H1 (cell line): ENCODE measurements around the gene ZNF23. TPM values are rescaled to one million over a fixed set of nuclear protein-coding genes. Genes with fewer than 3 reads are reported as not detected.

ENCODE experiments used
- CTCF ChIA-PET: fragments of 300-600 bp; sonication (Branson Sonifier 250); formaldehyde crosslinking; loops from one replicate; lab custom pipeline; 2021; ENCODE audit not compliant: partially characterized antibody; lab: Charles Lee
- POLR2A ChIA-PET: fragments of 300-600 bp; sonication (Branson Sonifier 250); formaldehyde crosslinking; loops from one replicate; lab custom pipeline; 2021; ENCODE audit warnings: inconsistent platforms; ENCODE audit not compliant: partially characterized antibody; lab: Charles Lee
- DNase-seq, 2 experiments: peaks; one replicate each; pipeline versions ENCODE4 v3.0.0 to v3.0.0-alpha.2; 2010 to 2022; ENCODE audit warnings: low spot score in 2 of 2, low read depth in 1 of 2, mixed read lengths in 1 of 2
- FAIRE-seq: peaks from 2 replicates; lab custom pipeline; 2011; peaks lifted over from hg19 to GRCh38; lab: Jason Lieb, UNC
- H2AFZ ChIP-seq: 2 replicates; pipeline ENCODE4 v1.8.1; 2012; ENCODE audit warnings: low read length, inconsistent platforms
- H2AK5ac ChIP-seq: 2 replicates; pipeline ENCODE4 v1.6.1; 2013; ENCODE audit warnings: low read depth, low read length
- H2BK120ac ChIP-seq: replicated peaks from 2 replicates; pipeline ENCODE3; 2013; ENCODE audit warnings: low read depth, low read length, inconsistent platforms
- H2BK12ac ChIP-seq: 2 replicates; pipeline ENCODE4 v1.6.1; 2013; ENCODE audit warnings: low read depth, low read length
- H2BK15ac ChIP-seq: 2 replicates; pipeline ENCODE4 v1.6.1; 2013; ENCODE audit warnings: low read length
- H2BK20ac ChIP-seq: 2 replicates; pipeline ENCODE4 v1.6.1; 2013; ENCODE audit warnings: low read length
- H2BK5ac ChIP-seq: 2 replicates; pipeline ENCODE4 v1.6.1; 2013; ENCODE audit warnings: low read depth, low read length
- H3K14ac ChIP-seq: 2 replicates; pipeline ENCODE4 v1.6.1; 2013; ENCODE audit warnings: inconsistent platforms; ENCODE audit not compliant: insufficient read length
- H3K18ac ChIP-seq: 2 replicates; pipeline ENCODE4 v1.6.1; 2013; ENCODE audit warnings: low read length; ENCODE audit errors: extremely low read depth
- H3K23ac ChIP-seq: 2 replicates; pipeline ENCODE4 v1.6.1; 2013; ENCODE audit warnings: inconsistent platforms; ENCODE audit not compliant: insufficient read length
- H3K23me2 ChIP-seq: 2 replicates; pipeline ENCODE4 v1.6.1; 2013; ENCODE audit warnings: low read depth, low read length
- H3K27ac ChIP-seq: 2 replicates; pipeline ENCODE4 v1.6.1; 2011; ENCODE audit warnings: low read depth, low read length, inconsistent platforms
- H3K27me3 ChIP-seq, 4 experiments: replicated peaks in 1 of 4; 1 replicate in 1 of 4; 2 replicates in 3 of 4; pipeline versions ENCODE4 v1.6.1 to v1.8.1; 2011 to 2013; ENCODE audit warnings: low read length in 3 of 4, mild to moderate bottlenecking in 3 of 4, inconsistent platforms in 2 of 4, mixed read lengths in 2 of 4, moderate library complexity in 1 of 4; ENCODE audit not compliant: control insufficient read depth in 3 of 4, insufficient read depth in 3 of 4; ENCODE audit errors: extremely low read depth in 1 of 4
- H3K36me3 ChIP-seq, 4 experiments: 2 replicates each; pipeline versions ENCODE4 v1.6.1 to v1.8.1; 2011 to 2013; ENCODE audit warnings: mild to moderate bottlenecking in 4 of 4, low read length in 3 of 4, moderate library complexity in 2 of 4, control low read depth in 1 of 4, inconsistent platforms in 1 of 4; ENCODE audit not compliant: insufficient read depth in 4 of 4, control insufficient read depth in 2 of 4
- H3K4ac ChIP-seq: replicated peaks from 2 replicates; pipeline ENCODE3; 2013; ENCODE audit warnings: low read length, low read depth, mixed read lengths, inconsistent platforms; ENCODE audit not compliant: insufficient read length
- H3K4me1 ChIP-seq, 4 experiments: replicated peaks in 1 of 4; 1 replicate in 1 of 4; 2 replicates in 3 of 4; pipeline versions ENCODE4 v1.6.1 to v1.8.1; 2011 to 2013; ENCODE audit warnings: low read length in 3 of 4, inconsistent platforms in 2 of 4, mixed read lengths in 1 of 4; ENCODE audit not compliant: insufficient read depth in 4 of 4, control insufficient read depth in 3 of 4
- H3K4me2 ChIP-seq, 2 experiments: 2 replicates each; pipeline versions ENCODE4 v1.6.1 to v1.8.1; 2011 to 2013; ENCODE audit warnings: low read depth in 2 of 2, low read length in 2 of 2, control low read depth in 1 of 2, inconsistent platforms in 1 of 2, mild to moderate bottlenecking in 1 of 2; ENCODE audit not compliant: insufficient read depth in 1 of 2
- H3K4me3 ChIP-seq, 4 experiments: fragments of 200-600, 300-600 bp in 1 of 4; sonication (generic), shearing (Covaris generic), sonication (Bioruptor Twin) in 1 of 4; 2 replicates each; pipeline versions ENCODE4 v1.5.1 to v1.8.1; 2011 to 2016; ENCODE audit warnings: low read length in 4 of 4, low read depth in 3 of 4, control low read depth in 2 of 4, inconsistent platforms in 2 of 4, mild to moderate bottlenecking in 2 of 4, mixed read lengths in 1 of 4, moderate library complexity in 1 of 4; ENCODE audit not compliant: insufficient read depth in 2 of 4; ENCODE audit errors: extremely low read depth in 1 of 4
- H3K56ac ChIP-seq: replicated peaks from 2 replicates; pipeline ENCODE3; 2013; ENCODE audit warnings: low read depth, mild to moderate bottlenecking, mixed read lengths, low read length, inconsistent platforms; ENCODE audit not compliant: insufficient read length
- H3K79me1 ChIP-seq: 2 replicates; pipeline ENCODE4 v1.6.1; 2013; ENCODE audit warnings: low read depth, low read length, control low read depth
- H3K79me2 ChIP-seq, 2 experiments: 2 replicates each; pipeline versions ENCODE4 v1.6.1 to v1.8.1; 2012 to 2013; ENCODE audit warnings: low read length in 2 of 2, mild to moderate bottlenecking in 2 of 2, inconsistent platforms in 1 of 2; ENCODE audit not compliant: insufficient read depth in 2 of 2, control insufficient read depth in 1 of 2
- H3K9ac ChIP-seq, 4 experiments: replicated peaks in 1 of 4; 1 replicate in 1 of 4; 2 replicates in 3 of 4; pipeline versions ENCODE4 v1.6.1 to v1.8.1; 2011 to 2013; ENCODE audit warnings: low read depth in 3 of 4, low read length in 3 of 4, control low read depth in 2 of 4, mild to moderate bottlenecking in 2 of 4, moderate library complexity in 2 of 4, inconsistent platforms in 1 of 4; ENCODE audit errors: extremely low read depth in 1 of 4
- H3K9me3 ChIP-seq, 2 experiments: 2 replicates each; pipeline versions ENCODE4 v1.6.1 to v1.8.1; 2012 to 2013; ENCODE audit warnings: mild to moderate bottlenecking in 2 of 2, moderate library complexity in 2 of 2, control low read depth in 1 of 2, inconsistent platforms in 1 of 2, low read depth in 1 of 2, low read length in 1 of 2, mixed read lengths in 1 of 2; ENCODE audit not compliant: insufficient read depth in 2 of 2
- H4K20me1 ChIP-seq, 2 experiments: replicated peaks in 1 of 2; 2 replicates each; pipeline versions ENCODE3 to v1.8.1; 2011 to 2013; ENCODE audit warnings: inconsistent platforms in 2 of 2, low read length in 2 of 2, mild to moderate bottlenecking in 1 of 2; ENCODE audit not compliant: insufficient read depth in 2 of 2, control insufficient read depth in 1 of 2
- H4K5ac ChIP-seq: 2 replicates; pipeline ENCODE4 v1.6.1; 2013; ENCODE audit warnings: low read length, low read depth, mixed read lengths, inconsistent platforms; ENCODE audit not compliant: insufficient read length
- H4K8ac ChIP-seq: 2 replicates; pipeline ENCODE4 v1.8.0; 2013; ENCODE audit warnings: mild to moderate bottlenecking, moderate library complexity, low read length, inconsistent platforms; ENCODE audit not compliant: insufficient read depth; ENCODE audit errors: extremely low read depth
- H4K91ac ChIP-seq: replicated peaks from 2 replicates; pipeline ENCODE3; 2013; ENCODE audit warnings: low read length, mixed read lengths, inconsistent platforms; ENCODE audit not compliant: insufficient read length
- BACH1 ChIP-seq: IDR thresholded peaks from 2 replicates; pipeline ENCODE4 v1.6.1; 2012; ENCODE audit warnings: low read length, improper control_type of control experiment
- CHD1 ChIP-seq: IDR thresholded peaks from 2 replicates; pipeline ENCODE4 v1.6.1; 2012; ENCODE audit warnings: low read depth, low read length, improper control_type of control experiment
- HDAC2 ChIP-seq, 2 experiments: fragments of 300-600 bp in 1 of 2; sonication (generic) in 1 of 2; IDR thresholded peaks; 2 replicates each; pipeline ENCODE4 v1.6.1; 2011 to 2012; ENCODE audit warnings: low read depth in 2 of 2, low read length in 2 of 2, mild to moderate bottlenecking in 2 of 2, moderate library complexity in 2 of 2, borderline replicate concordance in 1 of 2, inconsistent platforms in 1 of 2
- KDM4A ChIP-seq: IDR thresholded peaks from one replicate; pipeline ENCODE4 v1.7.1; 2012; ENCODE audit warnings: low read depth, mild to moderate bottlenecking, moderate library complexity, low read length, inconsistent platforms; ENCODE audit not compliant: severe bottlenecking
- NRF1 ChIP-seq: IDR thresholded peaks from 2 replicates; pipeline ENCODE4 v1.6.1; 2011; ENCODE audit warnings: mild to moderate bottlenecking, low read depth, low read length, improper control_type of control experiment
- PHF8 ChIP-seq: fragments of 200-600 bp; sonication (generic); conservative IDR thresholded peaks from 2 replicates; pipeline ENCODE4 v1.7.1; 2012; ENCODE audit warnings: low read depth, mild to moderate bottlenecking, inconsistent platforms, low read length, moderate library complexity
- RNF2 ChIP-seq: fragments of 200-900, 300-1000 bp; sonication (generic); IDR thresholded peaks from 2 replicates; pipeline ENCODE4 v1.7.1; 2016; ENCODE audit warnings: borderline replicate concordance, low read depth, mild to moderate bottlenecking, antibody characterized with exemption, low read length; ENCODE audit not compliant: poor library complexity, severe bottlenecking; ENCODE audit errors: missing control alignments
- SAP30 ChIP-seq: fragments of 300-600 bp; sonication (generic); IDR thresholded peaks from 2 replicates; pipeline ENCODE4 v1.7.1; 2012; ENCODE audit warnings: low read length, moderate library complexity, mild to moderate bottlenecking, inconsistent platforms; ENCODE audit not compliant: insufficient read depth, insufficient replicate concordance
- SIN3A ChIP-seq, 2 experiments: IDR thresholded peaks in 1 of 2; conservative IDR thresholded peaks in 1 of 2; 2 replicates each; pipeline ENCODE4 v1.6.1; 2011 to 2012; ENCODE audit warnings: low read length in 2 of 2, improper control_type of control experiment in 1 of 2, low read depth in 1 of 2, mild to moderate bottlenecking in 1 of 2
- SUZ12 ChIP-seq: fragments of 200-600 bp; sonication (generic); IDR thresholded peaks from 2 replicates; pipeline ENCODE4 v1.6.1; 2012; ENCODE audit warnings: mild to moderate bottlenecking, inconsistent platforms, low read length, moderate library complexity, mixed read lengths
- TEAD4 ChIP-seq: IDR thresholded peaks from 2 replicates; pipeline ENCODE4 v1.6.1; 2012; ENCODE audit warnings: low read depth, low read length, inconsistent platforms, mixed read lengths
- WGBS, 2 experiments: shearing (Covaris generic) in 1 of 2; methylation state at CpG; one replicate each; pipeline versions ENCODE4 v1.1.6 to v1.1.7; 2013 to 2015; ENCODE audit warnings: low lambda C conversion rate in 2 of 2, mixed read lengths in 2 of 2, inconsistent platforms in 1 of 2, low coverage in 1 of 2, missing lambda C conversion rate in 1 of 2; ENCODE audit not compliant: insufficient replicate concordance in 2 of 2, insufficient coverage in 1 of 2, insufficient read length in 1 of 2; ENCODE audit errors: extremely low coverage in 1 of 2, missing lambda C conversion rate in 1 of 2; 5-methylcytosine and 5-hydroxymethylcytosine counted together
- polyA plus RNA-seq, 7 experiments: library from polyadenylated mRNA; depleted of rRNA in 3 of 7; stranded (reverse) in 5 of 7; unstranded in 2 of 7; fragments of >200 nt in 5 of 7; fragments of 200-250 nt in 2 of 7; gene quantifications; 1 replicate in 5 of 7; 2 replicates in 1 of 7; 4 replicates in 1 of 7; pipeline versions ENCODE4 v1.2.1 to v1.2.3, GENCODE V29; 2011 to 2013; ENCODE audit warnings: missing spikeins in 2 of 7, mixed read lengths in 2 of 7
- total RNA-seq: library from RNA; stranded (reverse); fragmentation: NEBNext Ultra II Directional; extraction: Animal tissue kit (Norgen Biotek cat#: 25700); gene quantifications from 2 replicates; pipeline ENCODE4 v1.2.1, GENCODE V29; 2021
- TF ChIP-seq, protein P1 (sequence below): IDR thresholded peaks from 2 replicates; pipeline ENCODE4 v1.6.1; 2012; ENCODE audit warnings: inconsistent platforms

Gene ZNF23
- total and polyA plus RNA-seq, 2 of the 8 experiments (the other 6 are each of a cell fraction or from before 2014, with no cell fraction given), result 2.4 to 10.2 TPM

DNA sequence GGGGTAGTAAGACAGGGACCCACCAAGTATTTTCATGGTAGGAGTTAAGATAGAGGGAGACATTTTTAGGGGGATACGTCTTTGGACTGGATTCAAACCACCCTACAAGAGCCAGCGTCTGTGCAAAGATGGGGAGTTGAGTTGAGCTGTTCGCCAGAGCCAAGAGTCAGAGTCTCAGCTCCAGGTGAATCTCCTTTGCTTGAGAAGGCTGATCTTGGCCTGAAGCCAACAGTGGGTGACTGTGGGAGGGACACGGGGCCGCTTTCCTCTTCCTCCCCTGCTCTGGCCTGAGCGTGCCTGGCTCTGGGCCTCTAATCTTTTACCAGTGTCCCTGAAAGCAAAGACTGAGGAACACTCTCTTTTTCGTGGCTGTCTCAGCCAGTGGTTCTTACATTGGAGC is 25.6 kb downstream of the ZNF23 start:
- Histone ChIP-seq H3K4me1 (no peaks in the 10 kb centered on the region; a peak in 1 of 7 replicates), H3K9me3 (no peaks in the 10 kb centered on the region; a peak in 1 of 4 replicates), H4K91ac (no peak overlapping the region), H3K4me3 (no peak overlapping the region), H3K4ac (no peak overlapping the region), H3K14ac (no peak overlapping the region), H2BK120ac (no peak overlapping the region), H2AFZ (no peak overlapping the region), H3K18ac (no peak overlapping the region), H3K36me3 (no peaks in the 10 kb centered on the region), H2BK15ac (no peak overlapping the region), H3K79me1 (no peaks in the 10 kb centered on the region), H3K56ac (no peak overlapping the region), H3K27me3 (0 out of 7 replicates have a peak, but pooled peaks cover 0 to 3% (median 0%) of the 10 kb centered on the region in 4 experiments), H4K20me1 (no peaks in the 10 kb centered on the region), H2BK5ac (no peak overlapping the region), H3K9ac (no peak overlapping the region), H3K79me2 (no peaks in the 10 kb centered on the region), H3K4me2 (no peak overlapping the region), H3K27ac (no peak overlapping the region), H4K8ac (no peak overlapping the region), H2BK20ac (no peak overlapping the region), H2BK12ac (no peak overlapping the region), H4K5ac (no peak overlapping the region), H3K23me2 (no peaks in the 10 kb centered on the region), H2AK5ac (no peak overlapping the region), H3K23ac (no peak overlapping the region)
- WGBS, 2 experiments, result 91% methylated on average over 7 of the region's 7 CpGs; no CpG with 5 or more reads in 1 of the 2 experiments
- no peak for FAIRE-seq
- ChIA-PET POLR2A (no interaction called here), CTCF (interaction anchor here (0.6 to 1.3 kb wide), 4 partner anchors 10 to 187 kb away, joined by 3 read pairs; no protein-coding TSS in a partner anchor)
- no peak for DNase-seq
- TF ChIP-seq TEAD4, result no peak
- TF ChIP-seq RNF2, result no peak
- TF ChIP-seq SIN3A (conservative IDR thresholded peaks at IDR 0.05 in 1 of 2, IDR thresholded peaks at IDR 0.05 in 1 of 2; ENCODE audit: low read depth in 1 of 2, low read length in 2 of 2), result no peak
- no peak for TF ChIP-seq BACH1
- TF ChIP-seq CHD1, result no peak
- no peak for TF ChIP-seq SUZ12
- TF ChIP-seq SAP30, result no peak
- TF ChIP-seq HDAC2 (IDR thresholded peaks at IDR 0.05; ENCODE audit: borderline replicate concordance in 1 of 2, low read depth in 2 of 2, low read length in 2 of 2), result no peak
- TF ChIP-seq, protein P1, sequence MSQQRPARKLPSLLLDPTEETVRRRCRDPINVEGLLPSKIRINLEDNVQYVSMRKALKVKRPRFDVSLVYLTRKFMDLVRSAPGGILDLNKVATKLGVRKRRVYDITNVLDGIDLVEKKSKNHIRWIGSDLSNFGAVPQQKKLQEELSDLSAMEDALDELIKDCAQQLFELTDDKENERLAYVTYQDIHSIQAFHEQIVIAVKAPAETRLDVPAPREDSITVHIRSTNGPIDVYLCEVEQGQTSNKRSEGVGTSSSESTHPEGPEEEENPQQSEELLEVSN, result no peak
- no peak for TF ChIP-seq PHF8
- no peak for TF ChIP-seq KDM4A
- no peak for TF ChIP-seq NRF1
